Measurements from ENCODE around the gene DUXA. TPM values are rescaled to one million over a fixed set of nuclear protein-coding genes. Genes with fewer than 3 reads are reported as not detected.

DUXA gene
- total RNA-seq, 1 experiment from 2014 or later, result not detected

DNA sequence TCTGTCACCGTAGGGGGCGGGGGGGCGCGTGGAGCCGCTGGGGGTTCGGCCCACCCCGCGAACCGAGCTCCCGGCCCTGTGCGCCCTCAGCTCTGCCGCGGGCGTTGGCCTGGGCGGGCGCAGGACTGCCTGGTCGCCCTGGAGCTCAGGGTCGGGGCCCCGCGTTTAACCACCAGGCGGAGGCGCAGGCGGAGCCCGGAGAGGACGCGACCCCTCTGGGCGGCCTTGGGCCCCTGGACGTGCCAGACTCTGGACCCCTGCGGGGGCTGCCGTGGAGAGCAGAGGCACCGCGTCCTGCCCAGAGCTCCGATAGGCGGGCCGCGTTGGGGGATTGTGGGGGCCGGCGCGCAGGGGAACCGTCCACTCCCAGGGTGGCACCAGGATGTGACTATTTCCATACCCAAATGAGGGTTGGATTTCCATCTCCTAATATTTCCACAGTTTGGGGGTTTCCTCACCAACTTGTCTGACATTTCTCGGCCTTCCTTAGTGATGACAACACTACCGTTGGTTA is 60.5 kb downstream of the DUXA start:
- no peak for DNase-seq (ENCODE audit: low read depth)

DNA sequence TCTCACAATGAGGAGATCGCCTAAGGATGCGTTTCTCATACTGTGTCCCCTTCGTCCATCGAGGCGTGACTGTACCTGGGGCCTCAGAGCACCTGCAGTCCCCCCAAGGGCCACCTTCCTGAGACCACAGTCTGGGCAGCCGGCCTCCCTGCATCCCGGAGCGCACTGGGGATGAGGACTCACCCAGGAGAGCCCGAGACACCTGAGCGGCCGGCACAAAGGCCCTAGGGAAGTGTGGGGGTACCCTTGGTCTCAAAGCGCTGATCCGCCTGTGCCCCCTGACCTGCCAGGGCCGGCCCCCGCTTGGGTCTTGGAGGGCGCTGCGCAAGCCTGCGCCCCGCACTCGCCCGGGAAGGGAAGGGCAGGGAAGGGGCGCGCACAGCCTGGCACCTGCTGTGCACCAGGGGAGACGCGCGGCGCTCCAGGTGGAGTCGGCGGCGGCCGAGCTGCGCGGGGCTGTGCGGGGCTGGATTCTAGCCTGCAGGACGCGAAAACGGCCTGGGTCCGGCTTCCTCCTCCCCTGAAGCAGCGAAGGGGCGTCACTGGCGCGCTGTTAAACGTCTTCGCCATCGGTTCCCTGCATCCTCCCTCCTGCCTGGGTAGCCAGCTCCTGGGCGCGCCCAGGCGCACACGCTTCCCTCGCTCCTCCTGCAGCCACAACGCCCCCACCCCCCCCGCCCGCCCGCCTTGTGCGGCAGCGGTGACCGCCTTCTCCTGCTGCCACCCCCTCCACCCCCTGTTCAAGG is 61.1 kb downstream of the DUXA start:
- no peak for DNase-seq (ENCODE audit: low read depth)

Small RNAs within 50 kb of the gene (small RNA-seq; reads per million reads assigned to genes)
- not detected for gene AC025588.3

Other genes starting within 250 kb of the DUXA start
- not detected in 2 replicates for gene USP29, start 47.5 kb downstream of the DUXA start, total RNA-seq (2014; rRNA removed; shearing (Covaris generic))
- gene ZIM3, start 22.3 kb downstream of the DUXA start, total RNA-seq (2014; rRNA removed; shearing (Covaris generic)), result not detected in 2 replicates
- 26.9 and 32.3 TPM in 2 replicates for gene ZNF264, start 24.0 kb upstream of the DUXA start, total RNA-seq (2014; rRNA removed; shearing (Covaris generic))
- gene AURKC, start 63.5 kb upstream of the DUXA start, total RNA-seq (2014; rRNA removed; shearing (Covaris generic)), result 0.92 and 1.0 TPM in 2 replicates
- 6.4 and 7.3 TPM in 2 replicates for gene ZNF805, start 73.1 kb upstream of the DUXA start, total RNA-seq (2014; rRNA removed; shearing (Covaris generic))
- 22.6 and 22.7 TPM in 2 replicates for gene ZNF460, start 113.0 kb upstream of the DUXA start, total RNA-seq (2014; rRNA removed; shearing (Covaris generic))
- 4.5 and 6.4 TPM in 2 replicates for gene ZNF543, start 153.0 kb upstream of the DUXA start, total RNA-seq (2014; rRNA removed; shearing (Covaris generic))
- gene ZNF304, start 183.8 kb upstream of the DUXA start, total RNA-seq (2014; rRNA removed; shearing (Covaris generic)), result 5.0 and 7.0 TPM in 2 replicates
- gene TRAPPC2B, start 196.1 kb upstream of the DUXA start, total RNA-seq (2014; rRNA removed; shearing (Covaris generic)), result 12.2 and 17.1 TPM in 2 replicates
- 4.0 and 6.4 TPM in 2 replicates for gene ZNF547, start 196.1 kb upstream of the DUXA start, total RNA-seq (2014; rRNA removed; shearing (Covaris generic))
- 9.5 and 11.6 TPM in 2 replicates for gene ZNF548, start 222.4 kb upstream of the DUXA start, total RNA-seq (2014; rRNA removed; shearing (Covaris generic))
- gene ZNF17, start 243.7 kb upstream of the DUXA start, total RNA-seq (2014; rRNA removed; shearing (Covaris generic)), result 6.1 and 16.0 TPM in 2 replicates